Cardiac fibroblast (primary cell): Measurements from ENCODE around the gene MBNL2.

ENCODE experiments used
- DNase-seq, 2 donors: peaks; one replicate each; pipeline versions ENCODE4 v3.0.0 to v3.0.0-alpha.2; 2010; ENCODE audit warnings: low read depth in 2 of 2
- H3K4me3 ChIP-seq, 2 donors: replicated peaks in 1 of 2; 1 replicate in 1 of 2; 2 replicates in 1 of 2; pipeline ENCODE4 v1.5.1; 2011; ENCODE audit warnings: low read depth in 2 of 2, low read length in 2 of 2, mild to moderate bottlenecking in 2 of 2, moderate library complexity in 1 of 2
- TF ChIP-seq, protein P1 (sequence below): IDR thresholded peaks from one replicate; pipeline ENCODE4 v1.5.1; 2011; ENCODE audit warnings: low read depth, mild to moderate bottlenecking, low read length, inconsistent platforms

Gene MBNL2

DNA sequence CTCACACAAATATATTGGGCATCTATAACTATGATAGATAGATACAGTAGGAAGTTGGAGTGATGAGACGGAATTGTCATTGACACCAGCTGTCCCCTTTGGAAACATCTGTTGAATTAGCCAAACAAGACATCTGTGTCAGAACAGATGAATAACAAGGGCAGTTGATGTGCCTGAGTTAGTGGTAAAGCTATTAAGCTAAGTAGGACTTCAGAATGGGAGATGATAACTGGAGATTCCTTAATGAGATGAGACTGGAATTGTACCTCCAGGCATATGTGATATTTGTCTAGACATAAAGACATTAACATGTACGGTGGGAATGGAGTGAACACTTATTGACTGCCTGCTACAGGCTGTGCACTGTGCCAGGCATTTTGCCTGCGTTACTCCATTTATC is 78.7 kb downstream of the MBNL2 start:
- TF ChIP-seq, protein P1, sequence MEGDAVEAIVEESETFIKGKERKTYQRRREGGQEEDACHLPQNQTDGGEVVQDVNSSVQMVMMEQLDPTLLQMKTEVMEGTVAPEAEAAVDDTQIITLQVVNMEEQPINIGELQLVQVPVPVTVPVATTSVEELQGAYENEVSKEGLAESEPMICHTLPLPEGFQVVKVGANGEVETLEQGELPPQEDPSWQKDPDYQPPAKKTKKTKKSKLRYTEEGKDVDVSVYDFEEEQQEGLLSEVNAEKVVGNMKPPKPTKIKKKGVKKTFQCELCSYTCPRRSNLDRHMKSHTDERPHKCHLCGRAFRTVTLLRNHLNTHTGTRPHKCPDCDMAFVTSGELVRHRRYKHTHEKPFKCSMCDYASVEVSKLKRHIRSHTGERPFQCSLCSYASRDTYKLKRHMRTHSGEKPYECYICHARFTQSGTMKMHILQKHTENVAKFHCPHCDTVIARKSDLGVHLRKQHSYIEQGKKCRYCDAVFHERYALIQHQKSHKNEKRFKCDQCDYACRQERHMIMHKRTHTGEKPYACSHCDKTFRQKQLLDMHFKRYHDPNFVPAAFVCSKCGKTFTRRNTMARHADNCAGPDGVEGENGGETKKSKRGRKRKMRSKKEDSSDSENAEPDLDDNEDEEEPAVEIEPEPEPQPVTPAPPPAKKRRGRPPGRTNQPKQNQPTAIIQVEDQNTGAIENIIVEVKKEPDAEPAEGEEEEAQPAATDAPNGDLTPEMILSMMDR: no peak
- no peak overlapping the region for H3K4me3 ChIP-seq
- no peak for DNase-seq

DNA sequence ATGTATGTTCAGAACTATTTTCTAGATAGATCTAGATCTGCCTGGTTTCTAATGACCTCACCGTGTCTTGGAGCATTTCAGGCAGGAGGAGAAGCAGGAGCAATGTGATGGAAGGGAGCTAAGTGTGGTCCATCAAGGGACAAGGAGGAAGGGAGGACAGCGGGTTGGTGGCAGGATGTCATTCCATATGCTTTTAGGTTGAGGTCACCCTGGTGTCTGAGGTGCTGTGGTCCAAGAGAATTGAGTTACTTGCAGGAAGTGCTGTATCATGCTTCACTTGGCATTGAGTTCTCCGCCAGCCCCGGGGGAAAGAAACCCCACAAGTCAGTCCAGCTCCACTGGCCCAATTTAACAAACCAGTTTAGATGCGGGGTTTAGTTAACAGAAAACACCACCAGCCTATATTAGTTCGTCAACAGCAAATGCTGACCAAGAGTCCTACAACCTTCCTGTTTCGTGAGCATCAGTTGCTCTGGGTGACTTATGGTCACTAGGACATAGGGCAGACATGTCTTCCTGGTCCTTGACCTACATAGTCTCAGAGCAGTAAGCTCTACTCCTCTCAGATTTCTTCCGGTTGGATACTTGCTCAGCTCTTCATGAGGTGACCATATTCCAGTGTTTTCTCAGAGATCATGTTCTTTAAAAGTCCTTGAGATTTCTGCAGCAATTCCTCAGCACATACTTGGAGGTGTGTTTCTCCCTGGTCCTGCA is 79.4 kb downstream of the MBNL2 start:
- no peak for DNase-seq
- no peak overlapping the region for H3K4me3 ChIP-seq
- TF ChIP-seq, protein P1: no peak

DNA sequence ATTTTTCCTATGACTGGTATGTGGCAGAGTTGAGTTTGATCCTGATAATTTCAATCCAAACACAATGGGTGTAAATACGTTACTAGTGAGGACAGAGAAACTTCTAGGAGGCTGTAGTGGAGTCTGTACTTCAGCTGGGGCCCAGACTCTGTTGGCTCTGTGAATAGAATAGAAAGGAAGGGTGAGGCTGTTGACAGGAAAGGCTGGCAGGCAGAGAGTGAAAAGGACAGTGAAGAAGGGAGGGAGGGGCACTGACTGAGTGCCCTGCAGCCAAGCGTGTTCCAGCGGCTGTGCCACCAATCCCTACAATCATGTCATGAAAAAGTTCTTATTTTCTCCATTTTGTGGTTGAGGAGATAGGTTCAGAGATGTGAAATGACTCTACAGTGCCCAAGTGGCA is 80.5 kb downstream of the MBNL2 start:
- H3K4me3 ChIP-seq: no peak overlapping the region
- TF ChIP-seq, protein P1: no peak
- DNase-seq: no peak

DNA sequence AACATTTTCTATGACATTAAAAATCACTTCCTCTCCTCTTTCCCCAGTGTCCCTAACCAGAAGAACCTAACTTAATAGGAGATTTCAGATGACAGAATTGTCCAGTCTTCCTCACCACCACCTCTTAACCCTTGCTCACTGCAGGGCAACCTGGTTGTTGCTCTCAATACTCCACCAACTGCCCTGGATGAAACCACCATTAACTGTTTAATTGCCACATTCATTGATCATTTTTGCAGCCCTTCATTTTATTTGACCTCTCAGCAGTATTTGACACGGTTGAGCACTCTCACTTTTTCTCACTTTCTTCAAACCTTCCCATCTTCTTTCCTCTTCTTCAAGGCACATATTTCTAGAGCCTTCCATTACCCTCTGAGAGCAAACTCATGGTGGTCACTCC is 84.0 kb downstream of the MBNL2 start:
- no peak for DNase-seq
- no peak overlapping the region for H3K4me3 ChIP-seq
- TF ChIP-seq, protein P1: no peak

DNA sequence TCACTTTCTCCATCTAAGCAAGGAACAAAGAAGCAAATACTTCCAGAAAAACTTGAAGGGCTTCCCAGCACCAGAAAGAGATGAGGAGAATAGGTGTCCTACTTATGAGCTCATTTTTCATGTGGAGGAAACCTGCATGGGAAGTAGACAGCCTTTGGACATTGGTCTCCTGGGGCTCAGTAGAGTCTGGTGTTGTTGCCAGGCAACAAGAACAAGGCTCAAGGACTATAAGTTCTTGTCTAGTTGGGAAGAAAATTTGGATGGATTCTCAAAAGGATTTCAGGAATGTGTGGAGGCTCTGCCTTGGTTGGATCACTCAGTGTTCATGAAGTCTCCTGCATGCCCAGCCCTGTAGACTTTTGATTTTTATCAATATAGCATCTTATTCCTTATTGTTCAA is 84.5 kb downstream of the MBNL2 start:
- peak; percentile 40 to 60 for DNase-seq

DNA sequence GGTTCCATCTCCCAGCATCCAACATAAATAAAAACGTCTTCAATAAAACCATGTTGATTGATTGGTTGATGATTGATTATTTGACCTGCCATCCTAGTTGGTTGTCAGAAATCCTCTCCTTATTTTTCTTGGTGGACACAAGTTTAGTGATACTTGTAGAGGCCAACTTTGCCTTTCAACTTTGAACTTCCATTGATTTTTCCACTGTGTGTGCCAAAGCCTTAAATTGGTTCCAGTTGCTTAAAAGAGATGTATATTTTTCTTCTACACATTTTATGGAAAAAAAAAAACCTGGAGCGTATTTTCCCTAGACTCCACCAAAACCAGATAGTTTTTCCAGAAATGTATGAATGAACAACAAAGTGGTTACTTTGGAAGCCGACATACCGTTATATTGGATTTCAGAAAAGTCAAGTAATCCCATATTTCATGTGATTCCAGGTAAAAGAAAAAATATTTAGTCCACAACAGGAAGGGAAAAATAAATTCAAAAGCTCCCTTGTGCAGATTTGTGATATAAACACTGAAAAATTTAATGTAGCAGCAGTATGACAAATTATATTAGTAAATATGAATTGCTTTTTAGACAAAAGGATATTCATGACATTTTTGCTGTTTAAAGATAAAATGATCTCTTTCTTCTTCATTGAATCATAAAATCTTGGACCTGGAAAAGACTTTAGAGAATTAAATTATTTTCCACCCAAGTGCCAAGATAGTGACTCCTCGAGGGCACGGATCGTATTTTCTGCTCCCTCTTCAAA is 85.2 kb downstream of the MBNL2 start:
- no peak overlapping the region for H3K4me3 ChIP-seq
- TF ChIP-seq, protein P1: no peak
- no peak for DNase-seq

More for the DNA sequence above, 84.5 kb downstream of the MBNL2 start:
- no peak overlapping the region for H3K4me3 ChIP-seq
- TF ChIP-seq, protein P1: no peak
